Mononuclear cell (primary cell): ENCODE results near the gene CIBAR2. TPM values are rescaled to one million over a fixed set of nuclear protein-coding genes. Genes with fewer than 3 reads are reported as not detected.

Experiments used
- total RNA-seq: library from RNA; depleted of rRNA; stranded (reverse); fragments of >200 nt; gene quantifications from one replicate; pipeline ENCODE4 v1.2.3, GENCODE V29; 2012

Gene CIBAR2
- total RNA-seq, 1 donor: not detected

Other genes with a start within 250 kb of the CIBAR2 start
- 101 TPM for gene ZDHHC7, start 100.9 kb downstream of the CIBAR2 start, total RNA-seq
- gene KIAA0513, start 84.7 kb downstream of the CIBAR2 start, total RNA-seq: 18.4 TPM